ENCODE data around the gene CMAS.

DNA sequence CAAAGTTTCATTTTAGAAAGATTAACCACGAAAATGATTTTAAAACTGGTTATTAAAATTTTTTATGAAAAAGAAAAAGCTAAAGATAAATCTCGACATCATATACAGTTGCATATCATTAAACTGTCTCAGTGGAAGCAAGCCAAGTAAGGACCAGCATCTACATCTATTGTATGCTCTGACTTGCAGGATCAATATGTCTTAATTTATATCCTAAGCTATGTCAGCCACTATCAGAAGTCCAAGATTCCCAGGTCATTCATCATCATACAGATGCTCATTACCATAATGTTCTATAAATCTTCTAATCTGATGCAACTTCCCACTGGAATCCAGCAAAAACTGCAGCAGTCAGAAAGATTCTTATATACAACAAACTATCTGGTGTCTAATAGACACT, 43.5 kb downstream of the CMAS start:
- TF ChIP-seq, protein P1, sequence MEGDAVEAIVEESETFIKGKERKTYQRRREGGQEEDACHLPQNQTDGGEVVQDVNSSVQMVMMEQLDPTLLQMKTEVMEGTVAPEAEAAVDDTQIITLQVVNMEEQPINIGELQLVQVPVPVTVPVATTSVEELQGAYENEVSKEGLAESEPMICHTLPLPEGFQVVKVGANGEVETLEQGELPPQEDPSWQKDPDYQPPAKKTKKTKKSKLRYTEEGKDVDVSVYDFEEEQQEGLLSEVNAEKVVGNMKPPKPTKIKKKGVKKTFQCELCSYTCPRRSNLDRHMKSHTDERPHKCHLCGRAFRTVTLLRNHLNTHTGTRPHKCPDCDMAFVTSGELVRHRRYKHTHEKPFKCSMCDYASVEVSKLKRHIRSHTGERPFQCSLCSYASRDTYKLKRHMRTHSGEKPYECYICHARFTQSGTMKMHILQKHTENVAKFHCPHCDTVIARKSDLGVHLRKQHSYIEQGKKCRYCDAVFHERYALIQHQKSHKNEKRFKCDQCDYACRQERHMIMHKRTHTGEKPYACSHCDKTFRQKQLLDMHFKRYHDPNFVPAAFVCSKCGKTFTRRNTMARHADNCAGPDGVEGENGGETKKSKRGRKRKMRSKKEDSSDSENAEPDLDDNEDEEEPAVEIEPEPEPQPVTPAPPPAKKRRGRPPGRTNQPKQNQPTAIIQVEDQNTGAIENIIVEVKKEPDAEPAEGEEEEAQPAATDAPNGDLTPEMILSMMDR (IDR thresholded peaks at IDR 0.05; ENCODE audit: insufficient read depth, low read length), result no peak
- TF ChIP-seq, protein P2, sequence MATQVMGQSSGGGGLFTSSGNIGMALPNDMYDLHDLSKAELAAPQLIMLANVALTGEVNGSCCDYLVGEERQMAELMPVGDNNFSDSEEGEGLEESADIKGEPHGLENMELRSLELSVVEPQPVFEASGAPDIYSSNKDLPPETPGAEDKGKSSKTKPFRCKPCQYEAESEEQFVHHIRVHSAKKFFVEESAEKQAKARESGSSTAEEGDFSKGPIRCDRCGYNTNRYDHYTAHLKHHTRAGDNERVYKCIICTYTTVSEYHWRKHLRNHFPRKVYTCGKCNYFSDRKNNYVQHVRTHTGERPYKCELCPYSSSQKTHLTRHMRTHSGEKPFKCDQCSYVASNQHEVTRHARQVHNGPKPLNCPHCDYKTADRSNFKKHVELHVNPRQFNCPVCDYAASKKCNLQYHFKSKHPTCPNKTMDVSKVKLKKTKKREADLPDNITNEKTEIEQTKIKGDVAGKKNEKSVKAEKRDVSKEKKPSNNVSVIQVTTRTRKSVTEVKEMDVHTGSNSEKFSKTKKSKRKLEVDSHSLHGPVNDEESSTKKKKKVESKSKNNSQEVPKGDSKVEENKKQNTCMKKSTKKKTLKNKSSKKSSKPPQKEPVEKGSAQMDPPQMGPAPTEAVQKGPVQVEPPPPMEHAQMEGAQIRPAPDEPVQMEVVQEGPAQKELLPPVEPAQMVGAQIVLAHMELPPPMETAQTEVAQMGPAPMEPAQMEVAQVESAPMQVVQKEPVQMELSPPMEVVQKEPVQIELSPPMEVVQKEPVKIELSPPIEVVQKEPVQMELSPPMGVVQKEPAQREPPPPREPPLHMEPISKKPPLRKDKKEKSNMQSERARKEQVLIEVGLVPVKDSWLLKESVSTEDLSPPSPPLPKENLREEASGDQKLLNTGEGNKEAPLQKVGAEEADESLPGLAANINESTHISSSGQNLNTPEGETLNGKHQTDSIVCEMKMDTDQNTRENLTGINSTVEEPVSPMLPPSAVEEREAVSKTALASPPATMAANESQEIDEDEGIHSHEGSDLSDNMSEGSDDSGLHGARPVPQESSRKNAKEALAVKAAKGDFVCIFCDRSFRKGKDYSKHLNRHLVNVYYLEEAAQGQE (IDR thresholded peaks at IDR 0.05; ENCODE audit: insufficient replicate concordance, low read depth), result no peak
- no peak for TF ChIP-seq POLR2AphosphoS5 (IDR thresholded peaks at IDR 0.05; ENCODE audit: low read depth)

All from HL-60 (cell line).